MM.1S (cell line): ENCODE results near the gene MTMR2.

Experiments used
- CTCF ChIP-seq: fragments of 300-600 bp; sonication (generic); IDR thresholded peaks from 2 replicates; pipeline ENCODE4 v1.5.1; 2016; ENCODE audit warnings: antibody characterized with exemption, low read length, mixed read lengths
- EZH2 ChIP-seq: fragments of 300-600 bp; sonication (generic); optimal IDR thresholded peaks from 2 replicates; pipeline ENCODE3; 2017; ENCODE audit warnings: low read depth, mild to moderate bottlenecking, antibody characterized with exemption, low read length, mixed read lengths
- EZH2phosphoT487 ChIP-seq: fragments of 300-600 bp; sonication (generic); IDR thresholded peaks from 2 replicates; pipeline ENCODE4 v1.6.1; 2018; ENCODE audit warnings: antibody characterized with exemption, low read length

DNA sequence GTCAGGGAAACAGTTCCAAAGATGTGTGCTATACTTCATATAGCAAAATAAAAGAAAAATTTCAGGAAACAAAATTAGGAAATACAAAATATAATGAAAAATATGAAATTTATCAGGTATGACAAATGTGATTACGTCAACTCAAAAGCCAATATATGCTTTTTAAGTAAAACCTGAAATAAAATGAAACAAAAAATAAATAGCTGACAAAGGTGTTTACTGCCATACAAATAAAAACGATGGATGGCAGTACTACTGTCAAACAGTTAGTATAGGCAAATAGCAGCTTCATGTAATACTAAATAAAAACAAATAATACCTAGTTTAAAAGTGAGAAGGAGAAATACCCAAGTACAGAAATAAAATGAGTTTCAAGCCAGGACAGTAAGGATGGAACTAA lies 119.9 kb downstream of the MTMR2 start:
- no peak for TF ChIP-seq CTCF
- TF ChIP-seq EZH2 = no peak
- TF ChIP-seq EZH2phosphoT487 = no peak
